Subcutaneous abdominal adipose tissue (tissue), 5 donors: ENCODE results near the gene ANKRD18A.
"Not testable (repeated sequence)": the region's sequence is repeated elsewhere in the genome, so short reads cannot be mapped to it uniquely, and the experiment has no call there.

Experiments used
- H3K27ac ChIP-seq: one replicate; pipeline ENCODE4 v1.7.0; 2013; ENCODE audit warnings: low read depth, mild to moderate bottlenecking, inconsistent platforms, low read length, moderate library complexity
- H3K27me3 ChIP-seq, 5 donors: one replicate each; pipeline ENCODE4 v1.7.0; 2013; ENCODE audit warnings: low read length in 5 of 5, inconsistent platforms in 1 of 5; ENCODE audit not compliant: control insufficient read depth in 5 of 5, insufficient read depth in 4 of 5
- H3K36me3 ChIP-seq, 5 donors: one replicate each; pipeline ENCODE4 v1.7.0; 2013; ENCODE audit warnings: low read length in 5 of 5; ENCODE audit not compliant: control insufficient read depth in 5 of 5, insufficient read depth in 5 of 5
- H3K4me1 ChIP-seq, 5 donors: one replicate each; pipeline ENCODE4 v1.7.0; 2013; ENCODE audit warnings: low read length in 5 of 5, mild to moderate bottlenecking in 3 of 5, moderate library complexity in 1 of 5; ENCODE audit not compliant: control insufficient read depth in 5 of 5, insufficient read depth in 5 of 5
- H3K4me3 ChIP-seq, 5 donors: one replicate each; pipeline ENCODE4 v1.7.0; 2013; ENCODE audit warnings: low read length in 5 of 5, low read depth in 1 of 5
- H3K9ac ChIP-seq, 5 donors: one replicate each; pipeline ENCODE4 v1.7.0; 2013; ENCODE audit warnings: low read length in 5 of 5, mild to moderate bottlenecking in 4 of 5, moderate library complexity in 3 of 5
- H3K9me3 ChIP-seq, 5 donors: one replicate each; pipeline ENCODE4 v1.7.0; 2013; ENCODE audit warnings: low read length in 5 of 5; ENCODE audit not compliant: control insufficient read depth in 5 of 5
- donor health status: healthy.
- donor health status: healthy.
- donor health status: healthy.
- donor health status: healthy.
- donor health status: healthy.

ANKRD18A gene

DNA sequence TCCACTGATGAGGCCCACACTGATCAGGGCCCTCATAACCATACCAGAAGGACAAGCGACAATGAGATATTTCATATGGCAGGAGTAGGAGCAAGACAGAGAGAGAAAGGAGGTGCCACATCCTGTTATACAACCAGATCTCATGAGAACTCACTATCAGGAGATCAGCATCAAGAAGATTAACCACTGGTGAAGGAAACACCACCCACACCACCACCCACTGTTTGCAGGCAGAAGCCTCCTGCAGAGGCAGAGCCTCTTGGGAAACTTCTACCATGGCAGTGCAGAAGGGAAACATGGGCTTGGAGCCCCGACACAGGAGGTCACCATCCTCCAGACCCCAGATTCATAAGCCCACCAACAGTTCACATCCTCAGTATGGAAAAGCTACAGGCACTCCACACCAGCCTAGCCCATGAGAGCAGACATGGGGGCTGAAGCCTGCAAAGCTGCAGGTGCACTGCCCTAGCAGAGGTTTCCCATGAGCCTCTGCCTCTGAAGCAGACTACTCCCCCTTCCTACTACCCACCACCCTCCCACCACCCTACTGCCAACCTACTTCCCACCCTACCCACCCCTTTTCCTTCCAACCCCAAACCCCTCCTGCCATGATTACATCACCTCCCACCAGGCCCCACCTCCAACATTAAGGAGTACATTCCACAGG lies 73.8 kb downstream of the ANKRD18A start:
- H3K4me1 ChIP-seq, H3K27ac ChIP-seq, H3K9me3 ChIP-seq, H3K9ac ChIP-seq, H3K27me3 ChIP-seq, H3K4me3 ChIP-seq, H3K36me3 ChIP-seq: not testable (repeated sequence)

DNA sequence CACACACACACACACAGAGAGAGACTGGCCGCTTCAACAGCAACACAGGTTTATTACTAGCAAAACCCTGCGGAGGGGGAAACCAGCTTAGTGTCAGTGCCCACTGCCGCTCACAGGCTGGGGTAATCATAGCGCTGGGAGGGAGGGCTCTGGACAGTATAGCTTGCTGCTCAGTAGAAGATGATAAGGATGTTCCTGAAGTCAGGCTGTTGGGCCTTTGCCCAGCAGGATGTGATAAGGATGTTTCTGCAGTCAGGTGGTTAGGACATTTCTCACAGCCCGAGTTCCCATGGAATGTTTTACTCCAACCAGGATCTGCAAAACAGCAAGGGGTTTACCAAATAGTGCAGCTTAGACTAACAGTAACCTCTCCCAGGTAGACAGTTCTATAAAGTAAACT lies 79.9 kb downstream of the ANKRD18A start:
- H3K4me1 ChIP-seq, H3K36me3 ChIP-seq, H3K27me3 ChIP-seq, H3K9ac ChIP-seq, H3K9me3 ChIP-seq, H3K27ac ChIP-seq, H3K4me3 ChIP-seq: not testable (repeated sequence)

DNA sequence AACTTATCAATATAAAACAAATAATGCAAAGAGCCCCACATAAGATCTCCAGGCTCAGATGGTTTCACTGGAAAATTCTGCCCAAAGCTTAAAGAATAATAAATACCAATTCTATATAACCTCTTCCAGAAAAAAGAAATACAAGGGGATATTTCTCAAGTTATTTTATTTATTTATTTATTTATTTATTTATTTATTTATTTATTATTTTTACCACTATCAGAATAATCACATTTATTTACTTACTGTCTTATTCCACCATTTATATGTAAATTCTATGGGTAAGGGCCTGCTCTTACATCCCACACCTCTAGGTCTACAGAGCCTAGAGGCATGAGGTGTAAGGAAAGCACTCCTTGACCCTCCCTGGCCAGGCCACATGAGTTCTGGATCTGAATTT lies 91.1 kb downstream of the ANKRD18A start:
- peaks cover 0 to 2% (median 0%) of the 10 kb centered on the region in 5 donors for H3K9me3 ChIP-seq
- no peaks in the 10 kb centered on the region for H3K36me3 ChIP-seq
- no peak overlapping the region for H3K4me3 ChIP-seq
- no peak overlapping the region for H3K27ac ChIP-seq
- no peak overlapping the region for H3K9ac ChIP-seq
- H3K27me3 ChIP-seq, result peaks cover 0 to 4% (median 3%) of the 10 kb centered on the region in 5 donors
- no peaks in the 10 kb centered on the region for H3K4me1 ChIP-seq

DNA sequence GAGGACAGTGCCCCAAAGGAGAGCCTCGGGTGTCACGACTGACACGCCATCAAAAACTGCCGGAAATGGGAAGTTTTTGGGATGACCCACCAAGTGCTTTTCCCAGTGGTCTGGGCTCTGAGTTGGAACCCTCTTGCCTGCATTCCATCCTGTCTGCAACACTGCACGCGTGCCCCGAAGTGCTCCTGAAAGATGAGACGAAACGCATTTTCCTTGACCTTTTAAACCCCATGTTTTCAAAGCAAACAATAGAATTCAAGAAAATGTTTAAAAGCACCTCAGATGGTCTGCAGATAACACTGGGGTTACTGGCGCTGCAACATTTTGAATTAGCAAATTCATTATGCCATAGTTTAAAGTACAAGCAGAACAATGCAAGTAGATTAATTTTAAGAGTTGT lies 92.9 kb downstream of the ANKRD18A start:
- Histone ChIP-seq H3K36me3 (no peaks in the 10 kb centered on the region), H3K27ac (no peak overlapping the region), H3K4me1 (no peaks in the 10 kb centered on the region), H3K4me3 (no peak overlapping the region), H3K27me3 (peaks cover 0 to 4% (median 3%) of the 10 kb centered on the region in 5 donors), H3K9me3 (no peaks in the 10 kb centered on the region), H3K9ac (no peak overlapping the region)

DNA sequence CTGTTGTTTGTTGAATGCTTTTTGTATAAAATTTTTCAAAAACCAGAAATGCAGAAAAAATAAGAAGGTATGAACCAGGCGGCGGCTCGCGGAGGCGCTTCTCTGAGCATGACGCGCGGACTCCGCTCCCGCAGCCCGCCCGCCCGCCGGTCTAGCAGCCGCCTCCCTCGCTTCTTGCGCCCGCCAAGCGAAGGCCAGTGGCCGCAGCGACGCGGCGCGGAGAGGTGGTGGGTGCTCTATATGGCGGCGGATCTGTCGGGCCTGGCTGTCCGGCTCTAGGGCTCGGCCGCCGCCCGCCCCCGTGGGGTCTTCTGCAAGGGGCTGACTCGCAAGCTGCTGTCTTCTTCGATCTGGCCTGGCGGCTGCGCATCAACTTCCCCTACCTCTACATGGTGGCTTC lies 93.8 kb downstream of the ANKRD18A start:
- Histone ChIP-seq H3K27ac (no peak overlapping the region), H3K4me1 (no peaks in the 10 kb centered on the region), H3K27me3 (peaks cover 0 to 4% (median 3%) of the 10 kb centered on the region in 5 donors), H3K4me3 (no peak overlapping the region), H3K9ac (no peak overlapping the region), H3K36me3 (no peaks in the 10 kb centered on the region), H3K9me3 (no peaks in the 10 kb centered on the region)

DNA sequence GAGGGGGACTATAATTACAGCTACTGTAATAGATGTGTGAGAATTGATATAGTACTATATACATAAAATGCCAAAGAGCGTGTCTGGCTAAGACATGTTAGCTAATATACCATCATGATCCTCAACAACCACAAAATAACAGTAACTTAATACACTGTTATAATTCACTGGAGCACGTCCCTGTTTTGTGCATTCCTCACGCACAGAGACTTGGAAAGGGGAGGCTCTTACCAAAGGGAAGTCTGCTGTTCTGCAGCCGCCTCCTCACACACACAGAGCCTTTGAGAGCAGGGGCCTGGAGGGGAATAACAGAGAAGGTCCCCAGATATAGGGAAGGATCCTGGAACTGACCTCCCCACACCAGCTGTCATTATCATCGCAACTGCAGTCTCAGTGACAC lies 97.3 kb downstream of the ANKRD18A start:
- Histone ChIP-seq H3K9me3 (no peaks in the 10 kb centered on the region), H3K4me3 (no peak overlapping the region), H3K36me3 (no peaks in the 10 kb centered on the region), H3K4me1 (no peaks in the 10 kb centered on the region), H3K27me3 (peaks cover 0 to 7% (median 3%) of the 10 kb centered on the region in 5 donors), H3K9ac (no peak overlapping the region), H3K27ac (no peak overlapping the region)

DNA sequence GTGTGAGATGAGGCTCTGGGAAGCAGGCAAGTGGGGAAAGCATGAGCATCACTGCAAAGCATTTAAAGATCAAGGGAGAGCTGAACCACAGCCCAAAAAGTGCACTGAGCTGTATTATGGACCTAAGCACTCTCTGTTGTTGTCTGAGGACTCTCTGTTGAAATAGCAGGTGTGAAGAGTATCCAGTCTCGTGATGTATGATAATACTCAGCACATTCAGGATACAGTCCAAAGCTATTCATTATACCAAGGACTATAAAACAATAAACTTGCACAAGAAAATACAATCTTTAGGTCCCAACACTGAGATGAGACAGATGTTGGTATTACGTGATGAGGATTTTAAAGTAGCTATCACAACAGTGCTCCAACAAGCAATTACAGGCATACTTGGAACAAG lies 98.6 kb downstream of the ANKRD18A start:
- no peak overlapping the region for H3K27ac ChIP-seq
- H3K27me3 ChIP-seq, result peaks cover 0 to 4% (median 1%) of the 10 kb centered on the region in 5 donors
- H3K4me3 ChIP-seq, result no peak overlapping the region
- H3K36me3 ChIP-seq, result no peaks in the 10 kb centered on the region
- H3K9ac ChIP-seq, result no peak overlapping the region
- H3K9me3 ChIP-seq, result no peaks in the 10 kb centered on the region
- no peaks in the 10 kb centered on the region for H3K4me1 ChIP-seq
